Osteoblast (primary cell): ENCODE data around the gene APOBEC3B. TPM values are rescaled to one million over a fixed set of nuclear protein-coding genes. Genes with fewer than 3 reads are reported as not detected.
"Not testable (repeated sequence)": the region's sequence is repeated elsewhere in the genome, so short reads cannot be mapped to it uniquely, and the experiment has no call there.

ENCODE experiments used
- DNase-seq: peaks from one replicate; pipeline ENCODE4 v3.0.0; 2011; ENCODE audit warnings: low spot score, mixed read lengths; ENCODE audit not compliant: insufficient read length; ENCODE audit errors: missing footprints
- H2AFZ ChIP-seq: 2 replicates; pipeline ENCODE4 v1.6.0; 2011; ENCODE audit warnings: mild to moderate bottlenecking, low read length
- H3K27ac ChIP-seq: 2 replicates; pipeline ENCODE4 v1.5.1; 2011; ENCODE audit warnings: mild to moderate bottlenecking, low read depth, low read length, moderate library complexity
- H3K27me3 ChIP-seq: 2 replicates; pipeline ENCODE4 v1.6.0; 2012; ENCODE audit warnings: mild to moderate bottlenecking, control low read depth, inconsistent platforms, low read length, moderate library complexity; ENCODE audit not compliant: insufficient read depth
- H3K36me3 ChIP-seq: 2 replicates; pipeline ENCODE4 v1.5.1; 2011; ENCODE audit warnings: mild to moderate bottlenecking, low read length, control low read depth, moderate library complexity; ENCODE audit not compliant: insufficient read depth
- H3K4me1 ChIP-seq: 2 replicates; pipeline ENCODE4 v1.5.1; 2011; ENCODE audit warnings: mild to moderate bottlenecking, low read length, control low read depth, moderate library complexity; ENCODE audit not compliant: insufficient read depth
- H3K4me2 ChIP-seq: 2 replicates; pipeline ENCODE4 v1.6.0; 2011; ENCODE audit warnings: mild to moderate bottlenecking, low read length; ENCODE audit not compliant: insufficient read depth
- H3K4me3 ChIP-seq: fragments of 200-600 bp; sonication (generic); 3 replicates; pipeline ENCODE4 v1.5.1; 2012; ENCODE audit warnings: mild to moderate bottlenecking, low read length, inconsistent platforms; ENCODE audit not compliant: insufficient read depth
- H3K79me2 ChIP-seq: 2 replicates; pipeline ENCODE4 v1.6.0; 2012; ENCODE audit warnings: mild to moderate bottlenecking, low read length, control low read depth, inconsistent platforms; ENCODE audit not compliant: insufficient read depth
- H3K9me3 ChIP-seq: 2 replicates; pipeline ENCODE4 v1.5.1; 2011; ENCODE audit warnings: low read depth, low read length, control low read depth
- H4K20me1 ChIP-seq: 2 replicates; pipeline ENCODE4 v1.6.0; 2012; ENCODE audit warnings: mild to moderate bottlenecking, low read length, control low read depth; ENCODE audit not compliant: insufficient read depth
- total RNA-seq: library from RNA; depleted of rRNA; stranded (reverse); fragments of >200 nt; gene quantifications from 2 replicates; pipeline ENCODE4 v1.2.3, GENCODE V29; 2012
- TF ChIP-seq, protein P1 (sequence below): IDR thresholded peaks from 2 replicates; pipeline ENCODE4 v1.5.1; 2011; ENCODE audit warnings: mild to moderate bottlenecking, low read depth, low read length, moderate library complexity; ENCODE audit errors: extremely low read depth

APOBEC3B gene
- total RNA-seq, 1 donor, result 0.36 TPM

DNA sequence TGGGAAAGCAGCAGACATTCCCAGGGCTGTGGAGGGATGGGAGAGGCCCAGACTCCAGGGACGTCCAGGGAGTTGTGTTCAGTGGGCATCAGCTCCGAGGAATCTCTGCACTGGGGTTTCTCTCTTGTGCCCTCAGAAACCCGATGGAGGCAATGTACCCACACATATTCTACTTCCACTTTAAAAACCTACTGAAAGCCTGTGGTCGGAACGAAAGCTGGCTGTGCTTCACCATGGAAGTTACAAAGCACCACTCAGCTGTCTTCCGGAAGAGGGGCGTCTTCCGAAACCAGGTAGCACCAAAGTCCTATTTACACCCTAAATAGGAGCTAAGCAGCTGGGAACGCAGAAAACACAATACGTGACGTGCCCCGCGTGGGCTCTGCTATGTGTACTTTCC, 47.1 kb downstream of the APOBEC3B start:
- DNase-seq, result no peak
- Histone ChIP-seq H3K36me3 (no peaks in the 10 kb centered on the region), H3K4me3 (no peak overlapping the region), H2AFZ (no peak overlapping the region), H3K27ac (no peak overlapping the region), H3K79me2 (no peaks in the 10 kb centered on the region), H3K9me3 (no peaks in the 10 kb centered on the region), H3K4me2 (no peak overlapping the region), H3K27me3 (no peaks in the 10 kb centered on the region), H3K4me1 (no peaks in the 10 kb centered on the region), H4K20me1 (no peaks in the 10 kb centered on the region)
- TF ChIP-seq, protein P1, sequence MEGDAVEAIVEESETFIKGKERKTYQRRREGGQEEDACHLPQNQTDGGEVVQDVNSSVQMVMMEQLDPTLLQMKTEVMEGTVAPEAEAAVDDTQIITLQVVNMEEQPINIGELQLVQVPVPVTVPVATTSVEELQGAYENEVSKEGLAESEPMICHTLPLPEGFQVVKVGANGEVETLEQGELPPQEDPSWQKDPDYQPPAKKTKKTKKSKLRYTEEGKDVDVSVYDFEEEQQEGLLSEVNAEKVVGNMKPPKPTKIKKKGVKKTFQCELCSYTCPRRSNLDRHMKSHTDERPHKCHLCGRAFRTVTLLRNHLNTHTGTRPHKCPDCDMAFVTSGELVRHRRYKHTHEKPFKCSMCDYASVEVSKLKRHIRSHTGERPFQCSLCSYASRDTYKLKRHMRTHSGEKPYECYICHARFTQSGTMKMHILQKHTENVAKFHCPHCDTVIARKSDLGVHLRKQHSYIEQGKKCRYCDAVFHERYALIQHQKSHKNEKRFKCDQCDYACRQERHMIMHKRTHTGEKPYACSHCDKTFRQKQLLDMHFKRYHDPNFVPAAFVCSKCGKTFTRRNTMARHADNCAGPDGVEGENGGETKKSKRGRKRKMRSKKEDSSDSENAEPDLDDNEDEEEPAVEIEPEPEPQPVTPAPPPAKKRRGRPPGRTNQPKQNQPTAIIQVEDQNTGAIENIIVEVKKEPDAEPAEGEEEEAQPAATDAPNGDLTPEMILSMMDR, result no peak

DNA sequence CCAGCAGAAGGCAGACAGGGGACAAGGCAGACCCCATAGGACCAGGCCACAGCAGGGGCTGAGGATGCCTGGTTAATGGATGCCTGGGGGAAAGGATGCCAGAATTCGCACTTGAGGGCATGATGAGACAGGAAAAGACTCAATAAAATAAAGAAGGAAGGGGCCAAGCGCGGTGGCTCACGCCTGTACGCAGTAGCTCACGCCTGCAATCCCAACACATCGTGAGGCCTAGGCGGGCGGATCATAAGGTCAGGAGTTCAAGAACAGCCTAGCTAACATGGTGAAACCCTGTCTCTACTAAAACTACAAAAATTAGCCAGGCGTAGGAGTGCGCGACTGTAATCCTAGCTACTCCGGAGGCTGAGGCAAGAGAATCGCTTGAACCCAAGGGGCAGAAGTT, 48.6 kb downstream of the APOBEC3B start:
- DNase-seq, result no peak
- Histone ChIP-seq H3K4me2 (no peak overlapping the region), H3K4me1 (no peaks in the 10 kb centered on the region), H3K36me3 (no peaks in the 10 kb centered on the region), H3K4me3 (no peak overlapping the region), H3K79me2 (no peaks in the 10 kb centered on the region), H3K27ac (no peak overlapping the region), H3K27me3 (no peaks in the 10 kb centered on the region), H4K20me1 (no peaks in the 10 kb centered on the region), H3K9me3 (no peaks in the 10 kb centered on the region), H2AFZ (no peak overlapping the region)
- TF ChIP-seq, protein P1, result no peak

DNA sequence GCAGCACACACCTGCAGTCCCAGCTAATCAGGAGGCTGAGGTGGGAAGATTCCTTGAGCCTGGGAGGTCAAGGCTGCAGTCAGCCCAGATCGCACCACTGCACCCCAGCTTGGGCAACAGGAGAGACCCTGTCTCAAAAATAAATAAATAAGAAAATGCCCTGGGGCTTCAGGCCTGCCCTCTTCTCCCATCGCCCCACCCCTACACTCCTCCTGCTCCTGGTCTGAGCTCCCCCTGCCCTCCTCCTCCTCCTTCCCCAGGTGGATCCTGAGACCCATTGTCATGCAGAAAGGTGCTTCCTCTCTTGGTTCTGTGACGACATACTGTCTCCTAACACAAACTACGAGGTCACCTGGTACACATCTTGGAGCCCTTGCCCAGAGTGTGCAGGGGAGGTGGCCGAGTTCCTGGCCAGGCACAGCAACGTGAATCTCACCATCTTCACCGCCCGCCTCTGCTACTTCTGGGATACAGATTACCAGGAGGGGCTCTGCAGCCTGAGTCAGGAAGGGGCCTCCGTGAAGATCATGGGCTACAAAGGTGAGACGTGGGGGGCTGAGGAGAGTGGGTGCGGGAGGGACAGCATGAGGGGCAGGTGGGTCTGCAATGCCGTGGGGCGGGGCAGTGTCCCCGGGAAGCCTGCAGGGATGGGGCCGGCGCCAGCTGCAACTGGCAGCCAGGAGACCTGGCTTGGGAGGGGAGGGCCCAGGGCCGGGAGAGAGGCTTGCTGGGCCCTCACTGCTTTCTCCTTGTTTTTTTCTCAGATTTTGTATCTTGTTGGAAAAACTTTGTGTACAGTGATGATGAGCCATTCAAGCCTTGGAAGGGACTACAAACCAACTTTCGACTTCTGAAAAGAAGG, 49.5 kb downstream of the APOBEC3B start:
- not testable (repeated sequence) for H2AFZ ChIP-seq, DNase-seq, H3K36me3 ChIP-seq, H3K27ac ChIP-seq, H3K4me2 ChIP-seq, H3K4me3 ChIP-seq, H3K4me1 ChIP-seq, H3K27me3 ChIP-seq, H3K79me2 ChIP-seq, H3K9me3 ChIP-seq, H4K20me1 ChIP-seq

DNA sequence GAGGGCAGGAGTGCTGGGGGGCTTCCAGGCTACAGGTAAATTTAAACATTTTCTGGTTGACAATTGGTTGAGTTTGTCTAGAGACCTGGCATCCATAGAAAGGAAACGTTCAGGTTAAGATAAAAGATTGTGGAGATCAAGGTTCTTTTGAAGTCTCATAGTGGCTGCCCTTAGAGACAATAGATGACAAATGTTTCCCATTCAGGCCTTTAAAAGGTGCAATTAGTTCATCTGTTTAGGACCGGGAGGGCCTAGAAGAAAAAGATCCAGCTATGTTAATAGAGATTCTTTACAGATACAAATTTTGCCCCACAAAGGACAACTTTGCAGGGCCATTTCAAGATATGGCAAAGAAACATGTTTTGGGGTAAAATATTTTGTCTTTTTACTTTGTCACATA, 54.9 kb downstream of the APOBEC3B start:
- H3K79me2 ChIP-seq, H4K20me1 ChIP-seq, H3K27ac ChIP-seq, H3K36me3 ChIP-seq, DNase-seq, H3K9me3 ChIP-seq, H3K27me3 ChIP-seq, H3K4me3 ChIP-seq, H3K4me1 ChIP-seq, H2AFZ ChIP-seq, H3K4me2 ChIP-seq: not testable (repeated sequence)
